A673 (cell line): ENCODE measurements around the gene CCL25. TPM values are rescaled to one million over a fixed set of nuclear protein-coding genes. Genes with fewer than 3 reads are reported as not detected.

ENCODE experiments used
- BruUV-seq: library from RNA; stranded (reverse); fragments of 400-500 nt; replicated peaks from 2 replicates; lab custom pipeline; 2021; lab: Mats Ljungman, UMichigan
- CTCF ChIA-PET: fragments of 300-600 bp; sonication (Branson Sonifier 250); formaldehyde crosslinking; loops from one replicate; lab custom pipeline; 2022; ENCODE audit warnings: antibody characterized with exemption; lab: Charles Lee
- POLR2A ChIA-PET: fragments of 300-600 bp; sonication (Branson Sonifier 250); formaldehyde crosslinking; loops from one replicate; lab custom pipeline; 2022; ENCODE audit warnings: antibody characterized with exemption; ENCODE audit not compliant: low non-redundant PET; lab: Charles Lee
- DNase-seq: peaks from one replicate; pipeline ENCODE4 v3.0.0-alpha.2; 2015; ENCODE audit warnings: low spot score
- H3K27ac ChIP-seq: fragments of 200-600 bp; sonication (generic); 2 replicates; pipeline ENCODE4 v1.5.1; 2016; ENCODE audit warnings: mixed run types, low read depth, mild to moderate bottlenecking, mixed read lengths, antibody characterized with exemption, low read length; ENCODE audit not compliant: poor library complexity, severe bottlenecking
- H3K27me3 ChIP-seq: fragments of 200-600 bp; sonication (generic); replicated peaks from 2 replicates; pipeline ENCODE4 v1.6.1; 2017; ENCODE audit warnings: mixed run types, low read depth, mild to moderate bottlenecking, mixed read lengths, antibody characterized with exemption, low read length; ENCODE audit not compliant: insufficient read depth, poor library complexity
- H3K36me3 ChIP-seq: fragments of 200-600 bp; sonication (generic); 2 replicates; pipeline ENCODE4 v1.6.1; 2016; ENCODE audit warnings: mixed run types, mild to moderate bottlenecking, mixed read lengths, antibody characterized with exemption, low read length; ENCODE audit not compliant: insufficient read depth, poor library complexity, severe bottlenecking
- H3K4me1 ChIP-seq: fragments of 200-600 bp; sonication (generic); 2 replicates; pipeline ENCODE4 v1.6.1; 2017; ENCODE audit warnings: mixed run types, mild to moderate bottlenecking, mixed read lengths, antibody characterized with exemption, low read length; ENCODE audit not compliant: insufficient read depth, poor library complexity, severe bottlenecking
- H3K4me3 ChIP-seq: fragments of 200-600 bp; sonication (generic); 2 replicates; pipeline ENCODE4 v1.5.1; 2016; ENCODE audit warnings: low read depth, mixed run types, mild to moderate bottlenecking, mixed read lengths, low read length; ENCODE audit not compliant: poor library complexity, severe bottlenecking
- H3K9me3 ChIP-seq: fragments of 200-600 bp; sonication (generic); 2 replicates; pipeline ENCODE4 v1.6.1; 2016; ENCODE audit warnings: mixed run types, low read depth, mild to moderate bottlenecking, mixed read lengths, antibody characterized with exemption, low read length; ENCODE audit not compliant: poor library complexity, severe bottlenecking
- CTCF ChIP-seq: fragments of 300-800, 200-600 bp; sonication (generic); conservative IDR thresholded peaks from 2 replicates; pipeline ENCODE4 v1.5.1; 2017; ENCODE audit warnings: low read depth, mild to moderate bottlenecking, antibody characterized with exemption, low read length, moderate library complexity, mixed read lengths
- EZH2 ChIP-seq: fragments of 200-600 bp; sonication (generic); IDR thresholded peaks from 2 replicates; pipeline ENCODE4 v1.6.1; 2017; ENCODE audit warnings: borderline replicate concordance, low read depth, mild to moderate bottlenecking, mixed read lengths, antibody characterized with exemption, low read length; ENCODE audit not compliant: poor library complexity, severe bottlenecking
- intact Hi-C: fragments of 100-400 bp; cut with micrococcal nuclease; formaldehyde crosslinking; loops from one replicate; pipeline ENCODE4 v1.10.0; 2022; ENCODE audit not compliant: unreplicated experiment
- total RNA-seq: library from RNA; stranded (reverse); gene quantifications from 2 replicates; pipeline ENCODE4 v1.2.3, GENCODE V29; 2021

Gene CCL25
- total RNA-seq, 1 experiment from 2014 or later: not detected

- Histone ChIP-seq H3K27ac (no peak overlapping the region), H3K4me1 (no peaks in the 10 kb centered on the region), H3K9me3 (peaks cover 14% of the 10 kb centered on the region), H3K27me3 (no peaks in the 10 kb centered on the region), H3K4me3 (no peak overlapping the region), H3K36me3 (no peaks in the 10 kb centered on the region)
- TF ChIP-seq EZH2: no peak
- no peak for TF ChIP-seq CTCF
- POLR2A ChIA-PET: no interaction called here
- intact Hi-C loops: no loop called here
- BruUV-seq: no TSS peak
- no peak for DNase-seq
- CTCF ChIA-PET: no interaction called here
These were observed 41.2 kb downstream of the CCL25 start for GRCh38 chr19:8093740-8094139.

- intact Hi-C loops: no loop called here
- BruUV-seq: no TSS peak
These were observed 41.8 kb downstream of the CCL25 start for GRCh38 chr19:8094336-8094735.

GRCh38 chr19:8095354-8095886 lies 42.9 kb downstream of the CCL25 start:
- peaks cover 14% of the 10 kb centered on the region for H3K9me3 ChIP-seq
- BruUV-seq: no TSS peak
- no peaks in the 10 kb centered on the region for H3K4me1 ChIP-seq
- intact Hi-C loops: no loop called here
- POLR2A ChIA-PET: no interaction called here
- TF ChIP-seq EZH2: no peak
- no peak for DNase-seq
- CTCF ChIA-PET: interaction anchor here (0.6 kb wide), 1 partner anchor 68 kb away, joined by 7 read pairs; no protein-coding TSS in a partner anchor
- no peak overlapping the region for H3K4me3 ChIP-seq
- H3K27ac ChIP-seq: no peak overlapping the region
- no peaks in the 10 kb centered on the region for H3K27me3 ChIP-seq
- no peaks in the 10 kb centered on the region for H3K36me3 ChIP-seq

More at GRCh38 chr19:8094336-8094735, 41.8 kb downstream of the CCL25 start:
- DNase-seq: no peak
- ChIA-PET CTCF (no interaction called here), POLR2A (no interaction called here)
- H3K27ac ChIP-seq: no peak overlapping the region
- no peaks in the 10 kb centered on the region for H3K27me3 ChIP-seq
- TF ChIP-seq CTCF (no peak), EZH2 (no peak)
- H3K9me3 ChIP-seq: peaks cover 14% of the 10 kb centered on the region
- no peaks in the 10 kb centered on the region for H3K4me1 ChIP-seq
- H3K36me3 ChIP-seq: no peaks in the 10 kb centered on the region
- no peak overlapping the region for H3K4me3 ChIP-seq

GRCh38 chr19:8096071-8096470 lies 43.5 kb downstream of the CCL25 start:
- POLR2A ChIA-PET: no interaction called here
- CTCF ChIA-PET: no interaction called here
- no peaks in the 10 kb centered on the region for H3K27me3 ChIP-seq
- no peaks in the 10 kb centered on the region for H3K4me1 ChIP-seq
- H3K27ac ChIP-seq: no peak overlapping the region
- no peaks in the 10 kb centered on the region for H3K36me3 ChIP-seq
- no TSS peak for BruUV-seq
- intact Hi-C loops: no loop called here
- peaks cover 14% of the 10 kb centered on the region for H3K9me3 ChIP-seq
- TF ChIP-seq EZH2 (no peak), CTCF (no peak)
- no peak for DNase-seq
- H3K4me3 ChIP-seq: no peak overlapping the region
